Heart right ventricle (tissue), 16 donors: ENCODE data around the gene TUBA1C. TPM values are rescaled to one million over a fixed set of nuclear protein-coding genes. Genes with fewer than 3 reads are reported as not detected.

ENCODE experiments used
- ATAC-seq, 8 donors: fragments of 200-7000 bp; cut with Tn5 transposase; one replicate each; pipeline ENCODE4 v1.9.1; 2020; ENCODE audit warnings: mild to moderate bottlenecking in 8 of 8, moderate library complexity in 8 of 8, moderate number of reproducible peaks in 1 of 8
- DNase-seq, 2 donors: peaks; one replicate each; pipeline ENCODE4 v3.0.0-alpha.2; 2020
- H3K27ac ChIP-seq, 10 donors: fragments of 200-600 bp; sonication (generic) in 2 of 10; one replicate each; pipeline versions ENCODE4 v1.5.0 to v1.8.0; 2020 to 2022; ENCODE audit warnings: mild to moderate bottlenecking in 3 of 10
- H3K27me3 ChIP-seq, 7 donors: fragments of 200-600 bp; one replicate each; pipeline ENCODE4 v1.8.0; 2021 to 2022; ENCODE audit warnings: mild to moderate bottlenecking in 2 of 7
- H3K36me3 ChIP-seq, 9 donors: fragments of 200-600 bp; sonication (generic) in 1 of 9; one replicate each; pipeline versions ENCODE4 v1.5.0 to v1.8.0; 2020 to 2022; ENCODE audit warnings: mild to moderate bottlenecking in 2 of 9
- H3K4me1 ChIP-seq, 9 donors: fragments of 200-600 bp; sonication (generic) in 1 of 9; one replicate each; pipeline versions ENCODE4 v1.5.0 to v1.8.0; 2020 to 2022; ENCODE audit warnings: mild to moderate bottlenecking in 4 of 9
- H3K4me3 ChIP-seq, 10 donors: fragments of 200-600 bp; sonication (generic) in 2 of 10; one replicate each; pipeline versions ENCODE4 v1.5.0 to v1.8.0; 2020 to 2022; ENCODE audit warnings: mild to moderate bottlenecking in 7 of 10, moderate library complexity in 2 of 10
- H3K9me3 ChIP-seq, 11 donors: fragments of 200-600 bp in 10 of 11; sonication (generic) in 2 of 11; one replicate each; pipeline versions ENCODE4 v1.5.0 to v1.8.0; 2013 to 2022; ENCODE audit warnings: mild to moderate bottlenecking in 2 of 11, control low read depth in 1 of 11, moderate library complexity in 1 of 11
- WGBS, 2 donors: extraction: QIAGEN DNeasy Blood & Tissue Kit; methylation state at CpG; one replicate each; pipeline ENCODE4 v1.1.7; 2013; ENCODE audit warnings: inconsistent platforms in 1 of 2; 5-methylcytosine and 5-hydroxymethylcytosine counted together
- intact Hi-C, 10 donors: fragments of 100-400 bp; cut with DNase I; formaldehyde crosslinking; loops; one replicate each; pipeline versions ENCODE4 v1.11.1 to v1.14.2; 2022
- polyA plus RNA-seq, 2 donors: library from polyadenylated mRNA; stranded (reverse); fragments of 200-250 nt; gene quantifications; one replicate each; pipeline ENCODE4 v1.2.3, GENCODE V29; 2013
- total RNA-seq, 10 donors: library from RNA; stranded (reverse); fragmentation: NEBNext Ultra II Directional in 3 of 10; extraction: Animal tissue kit (Norgen Biotek cat#: 25700) in 3 of 10; gene quantifications; one replicate each; pipeline versions ENCODE4 v1.2.1 to v1.2.4, GENCODE V29; 2021 to 2023
- TF ChIP-seq, protein P1 (sequence below), 9 donors: fragments of 200-600 bp; sonication (generic) in 2 of 9; IDR thresholded peaks; one replicate each; pipeline versions ENCODE4 v1.5.0 to v1.8.0; 2021 to 2022; ENCODE audit warnings: antibody characterized with exemption in 9 of 9, mild to moderate bottlenecking in 5 of 9, moderate library complexity in 1 of 9
- donor health status: Arrhythmogenic right ventricular cardiomyopathy.
- donor health status: ischemic (EF 13 %, LVEDD 7.1; RV severe dilation, severe dysfunction).
- donor health status: healthy with polysubstance abuse.
- donor health status: DM: no; HTN: yes; CAD: no.
- donor health status: DM: no; HTN: no; CAD: no.
- donor health status: ischemic (EF 25% LVEDD 6.9; RV normal size, moderate dysfunction).
- donor health status: ischemic (EF 25% LVEDD 5.7; RV mildly dilated, moderate dysfunction).
- donor health status: healthy.
- donor health status: DM: yes; HTN: yes; CAD: no.
- donor health status: Ischemic cardiomyopathy.
- donor health status: ischemic (EF 35%, LVEDD 5.7; RV mildly dilated, moderate dysfunction).
- donor health status: nonischemic (EF 11% LVEDD 7.7; RV severe dilation, severe dysfunction).
- donor health status: DM: yes; HTN: yes; CAD: no.
- donor health status: PGD.
- donor health status: ischemic (EF 29% LVEDD 5.4; RV normal size, mild dysfunction).
- donor health status: nonischemic (EF 23%, LVEDD 6.1; RV moderate dilation, normal function).

TUBA1C gene
- total and polyA plus RNA-seq, 12 donors: 24.5 to 389 (median 53.1) TPM

DNA sequence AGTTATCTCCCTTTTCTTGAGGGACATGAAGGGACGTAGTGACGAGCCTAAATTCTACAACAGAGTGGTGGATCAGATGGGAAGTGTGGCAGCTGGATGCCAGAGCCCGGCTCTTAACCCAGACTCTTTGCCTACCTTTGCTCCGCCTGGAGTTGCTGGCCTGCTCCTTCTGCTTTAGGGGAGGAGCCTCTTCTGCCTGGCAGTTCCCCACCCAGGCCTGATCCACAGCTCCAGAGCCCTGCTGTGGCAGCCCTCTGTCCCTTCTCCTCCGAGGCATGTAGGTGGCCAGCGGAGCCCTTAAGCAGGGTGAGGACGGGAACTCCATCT lies 27.8 kb downstream of the TUBA1C start:
- intact Hi-C loops: loop anchor here in 4 of 10 donors (5.0 to 10.0 kb wide), 3 partner anchors 45 to 52 kb away; partner anchors contain the start of genes C1QL4 (in 2 of the 4) and DNAJC22 (in 1 of the 4)
- no peaks in the 10 kb centered on the region for H3K9me3 ChIP-seq
- ATAC-seq (peak in 5 of 8 donors; percentile 3 to 8 (median 5)), DNase-seq (no peak)
- H3K27ac ChIP-seq: no peak overlapping the region
- H3K4me3 ChIP-seq: peak overlapping the region in 1 of 10 donors; percentile 25
- no peaks in the 10 kb centered on the region for H3K36me3 ChIP-seq
- 68 to 75% methylated on average over 7 of the region's 7 CpGs for WGBS, 2 donors
- TF ChIP-seq, protein P1, sequence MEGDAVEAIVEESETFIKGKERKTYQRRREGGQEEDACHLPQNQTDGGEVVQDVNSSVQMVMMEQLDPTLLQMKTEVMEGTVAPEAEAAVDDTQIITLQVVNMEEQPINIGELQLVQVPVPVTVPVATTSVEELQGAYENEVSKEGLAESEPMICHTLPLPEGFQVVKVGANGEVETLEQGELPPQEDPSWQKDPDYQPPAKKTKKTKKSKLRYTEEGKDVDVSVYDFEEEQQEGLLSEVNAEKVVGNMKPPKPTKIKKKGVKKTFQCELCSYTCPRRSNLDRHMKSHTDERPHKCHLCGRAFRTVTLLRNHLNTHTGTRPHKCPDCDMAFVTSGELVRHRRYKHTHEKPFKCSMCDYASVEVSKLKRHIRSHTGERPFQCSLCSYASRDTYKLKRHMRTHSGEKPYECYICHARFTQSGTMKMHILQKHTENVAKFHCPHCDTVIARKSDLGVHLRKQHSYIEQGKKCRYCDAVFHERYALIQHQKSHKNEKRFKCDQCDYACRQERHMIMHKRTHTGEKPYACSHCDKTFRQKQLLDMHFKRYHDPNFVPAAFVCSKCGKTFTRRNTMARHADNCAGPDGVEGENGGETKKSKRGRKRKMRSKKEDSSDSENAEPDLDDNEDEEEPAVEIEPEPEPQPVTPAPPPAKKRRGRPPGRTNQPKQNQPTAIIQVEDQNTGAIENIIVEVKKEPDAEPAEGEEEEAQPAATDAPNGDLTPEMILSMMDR (IDR thresholded peaks at IDR 0.05): no peak
- peaks cover 12 to 38% (median 31%) of the 10 kb centered on the region in 9 donors for H3K4me1 ChIP-seq
- H3K27me3 ChIP-seq: peaks cover 20 to 49% (median 38%) of the 10 kb centered on the region in 7 donors

DNA sequence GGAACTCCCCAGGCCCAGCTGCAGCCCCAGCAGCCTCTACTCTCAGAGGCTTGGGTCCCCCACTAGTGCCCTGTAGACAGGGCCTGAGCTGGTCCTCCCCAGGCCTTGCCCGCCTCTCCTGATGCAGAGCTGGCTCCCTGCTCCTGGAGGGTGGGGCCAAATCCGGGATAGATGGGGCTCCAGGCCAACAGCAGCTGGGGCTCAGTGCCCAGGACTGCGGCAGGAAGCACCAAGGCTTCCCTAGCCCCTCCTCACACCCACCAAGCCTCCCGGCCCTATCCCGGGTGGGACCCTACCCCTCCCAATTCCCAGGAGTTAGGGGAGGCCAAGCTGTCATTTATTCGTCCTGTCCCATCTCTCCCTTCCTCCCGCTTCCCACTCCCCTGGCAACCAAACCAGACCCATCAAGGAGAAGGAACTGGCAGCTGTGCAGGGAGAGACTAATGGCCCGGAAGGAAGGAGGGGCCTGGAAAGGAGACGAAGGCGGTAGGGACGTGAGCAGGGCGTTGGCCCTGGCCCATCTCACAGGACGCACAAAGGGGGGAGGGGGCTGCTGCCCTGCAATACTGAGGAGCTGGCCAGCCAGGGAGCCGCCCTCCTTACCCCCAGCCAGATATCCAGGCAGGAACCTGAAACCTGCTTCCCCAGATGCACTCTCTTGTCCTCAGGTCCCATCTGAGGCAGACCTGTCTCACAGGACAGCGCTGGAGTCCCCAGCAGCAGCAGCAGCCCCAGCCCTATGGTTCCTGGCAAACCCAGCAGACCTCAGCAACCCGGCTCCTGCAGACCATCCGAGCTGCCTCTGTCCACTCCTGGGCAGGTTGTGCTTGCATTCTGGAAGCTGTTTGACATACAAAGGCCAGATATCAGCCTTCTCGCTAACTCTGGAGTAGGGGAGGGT lies 28.4 kb downstream of the TUBA1C start:
- Histone ChIP-seq H3K9me3 (no peaks in the 10 kb centered on the region), H3K4me3 (peak overlapping the region in 5 of 10 donors; percentile 5 to 25 (median 11)), H3K27me3 (peaks cover 26 to 50% (median 39%) of the 10 kb centered on the region in 7 donors), H3K36me3 (no peaks in the 10 kb centered on the region), H3K4me1 (peaks cover 12 to 40% (median 33%) of the 10 kb centered on the region in 9 donors), H3K27ac (no peak overlapping the region)
- intact Hi-C loops: loop anchor here in 4 of 10 donors (5.0 to 10.0 kb wide), 3 partner anchors 44 to 51 kb away; partner anchors contain the start of genes C1QL4 (in 2 of the 4) and DNAJC22 (in 1 of the 4)
- TF ChIP-seq, protein P1 (IDR thresholded peaks at IDR 0.05): no peak
- ATAC-seq (peak; percentile 36 to 72 (median 56)), DNase-seq (peak; percentile 27 to 58)
- 27% methylated on average over 17 to 18 of the region's 18 CpGs for WGBS, 2 donors

DNA sequence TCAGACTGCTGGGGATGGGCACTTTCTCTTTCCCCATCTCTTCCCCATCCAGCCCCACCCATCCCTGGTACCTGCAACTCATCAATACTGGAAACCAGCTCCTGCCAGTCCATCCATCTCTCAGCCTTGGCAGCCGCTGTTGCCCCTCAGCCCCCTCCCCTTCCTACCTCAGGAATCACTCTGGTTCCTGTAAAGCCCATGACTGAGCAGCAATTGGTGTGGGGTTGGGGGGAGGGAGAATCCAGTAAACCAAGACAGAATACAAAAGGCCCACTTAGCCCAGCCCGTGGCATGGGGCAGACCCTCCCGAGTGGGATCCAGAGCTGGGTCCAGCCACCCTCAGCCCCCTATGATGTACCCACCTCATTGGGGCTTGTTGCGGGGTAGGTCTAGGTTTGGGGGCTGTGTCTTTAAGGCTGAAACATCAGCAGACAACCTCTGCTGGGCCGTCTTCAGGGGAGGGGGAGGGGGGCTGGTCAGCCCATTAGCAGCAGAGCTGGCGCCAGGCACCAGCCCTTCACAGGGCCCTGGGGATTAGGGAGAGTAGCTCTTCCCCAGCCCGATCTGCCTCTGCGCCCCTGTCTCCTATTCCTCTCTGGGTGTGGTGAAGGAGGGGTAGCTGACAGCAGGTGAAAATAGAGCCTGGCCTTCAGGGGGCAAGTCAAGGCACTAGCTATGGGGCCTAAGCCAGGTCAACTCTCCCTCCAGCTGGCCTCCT lies 29.4 kb downstream of the TUBA1C start:
- TF ChIP-seq, protein P1 (IDR thresholded peaks at IDR 0.05): no peak
- H3K36me3 ChIP-seq: no peaks in the 10 kb centered on the region
- ATAC-seq (no peak), DNase-seq (no peak)
- WGBS, 2 donors: 71 to 78% methylated on average over 7 to 8 of the region's 8 CpGs
- H3K4me1 ChIP-seq: peaks cover 12 to 40% (median 33%) of the 10 kb centered on the region in 9 donors
- intact Hi-C loops: loop anchor here in 4 of 10 donors (5.0 to 10.0 kb wide), 3 partner anchors 43 to 51 kb away; partner anchors contain the start of genes C1QL4 (in 2 of the 4) and DNAJC22 (in 1 of the 4)
- peaks cover 27 to 57% (median 48%) of the 10 kb centered on the region in 7 donors for H3K27me3 ChIP-seq
- no peak overlapping the region for H3K4me3 ChIP-seq
- no peaks in the 10 kb centered on the region for H3K9me3 ChIP-seq
- H3K27ac ChIP-seq: no peak overlapping the region

DNA sequence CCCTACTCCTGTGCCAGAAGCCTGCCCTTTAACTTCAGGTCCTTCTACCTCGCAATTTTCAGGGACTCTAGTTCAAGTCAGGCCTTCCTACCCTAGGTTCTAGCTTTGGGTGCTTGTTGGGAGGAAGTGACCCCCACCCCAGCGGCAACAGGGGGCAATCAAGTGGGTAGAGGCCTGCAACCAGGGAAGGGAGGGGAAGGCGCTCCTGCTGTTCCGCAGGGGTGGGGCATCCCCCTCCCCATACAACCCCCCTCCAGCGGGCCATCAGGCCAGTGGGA lies 29.9 kb downstream of the TUBA1C start:
- DNase-seq: no peak
- Histone ChIP-seq H3K27ac (no peak overlapping the region), H3K9me3 (no peaks in the 10 kb centered on the region), H3K4me3 (no peak overlapping the region), H3K27me3 (peaks cover 27 to 59% (median 53%) of the 10 kb centered on the region in 7 donors), H3K4me1 (peaks cover 12 to 40% (median 33%) of the 10 kb centered on the region in 9 donors), H3K36me3 (no peaks in the 10 kb centered on the region)
- intact Hi-C loops: loop anchor here in 5 of 10 donors (5.0 to 10.0 kb wide), 4 partner anchors 38 to 50 kb away; partner anchors contain the start of genes C1QL4 (in 2 of the 5) and DNAJC22 (in 1 of the 5)
- TF ChIP-seq, protein P1 (IDR thresholded peaks at IDR 0.05): no peak
- ATAC-seq: no peak
- WGBS, 2 donors: 55 to 67% methylated on average over 5 of the region's 5 CpGs
